ENCODE data around the gene POU2F3.

POU2F3 gene

GRCh38 chr11:120212259-120212878 lies 27.6 kb upstream of the POU2F3 start:
- Histone ChIP-seq H3K9ac (ENCODE audit: low read depth, low read length) (no peak overlapping the region), H3K4me1 (ENCODE audit: control insufficient read depth, insufficient read depth, low read length) (peaks cover 7% of the 10 kb centered on the region), H3K27me3 (ENCODE audit: control insufficient read depth, insufficient read depth, low read length) (peaks cover 92% of the 10 kb centered on the region)

GRCh38 chr11:120212926-120213325 lies 27.0 kb upstream of the POU2F3 start:
- no peak overlapping the region for H3K9ac ChIP-seq (ENCODE audit: low read depth, low read length)
- peaks cover 92% of the 10 kb centered on the region for H3K27me3 ChIP-seq (ENCODE audit: control insufficient read depth, insufficient read depth, low read length)
- H3K4me3 ChIP-seq (ENCODE audit: low read depth, low read length), result peak overlapping the region; percentile 20
- H3K36me3 ChIP-seq (ENCODE audit: control insufficient read depth, insufficient read depth, low read length), result no peaks in the 10 kb centered on the region
- H3K9me3 ChIP-seq (ENCODE audit: control insufficient read depth, insufficient read depth, low read length), result no peaks in the 10 kb centered on the region
- H3K4me1 ChIP-seq (ENCODE audit: control insufficient read depth, insufficient read depth, low read length), result peaks cover 7% of the 10 kb centered on the region

More at GRCh38 chr11:120212259-120212878, 27.6 kb upstream of the POU2F3 start:
- Histone ChIP-seq H3K9me3 (ENCODE audit: control insufficient read depth, insufficient read depth, low read length) (no peaks in the 10 kb centered on the region), H3K4me3 (ENCODE audit: low read depth, low read length) (no peak overlapping the region), H3K36me3 (ENCODE audit: control insufficient read depth, insufficient read depth, low read length) (no peaks in the 10 kb centered on the region)

GRCh38 chr11:120214581-120214980 lies 25.4 kb upstream of the POU2F3 start:
- H3K9me3 ChIP-seq (ENCODE audit: control insufficient read depth, insufficient read depth, low read length), result no peaks in the 10 kb centered on the region
- peaks cover 7% of the 10 kb centered on the region for H3K4me1 ChIP-seq (ENCODE audit: control insufficient read depth, insufficient read depth, low read length)
- H3K9ac ChIP-seq (ENCODE audit: low read depth, low read length), result no peak overlapping the region
- peak overlapping the region; percentile 26 for H3K4me3 ChIP-seq (ENCODE audit: low read depth, low read length)
- H3K27me3 ChIP-seq (ENCODE audit: control insufficient read depth, insufficient read depth, low read length), result peaks cover 88% of the 10 kb centered on the region
- no peaks in the 10 kb centered on the region for H3K36me3 ChIP-seq (ENCODE audit: control insufficient read depth, insufficient read depth, low read length)

GRCh38 chr11:120215634-120216033 lies 24.3 kb upstream of the POU2F3 start:
- peaks cover 6% of the 10 kb centered on the region for H3K4me1 ChIP-seq (ENCODE audit: control insufficient read depth, insufficient read depth, low read length)
- H3K9me3 ChIP-seq (ENCODE audit: control insufficient read depth, insufficient read depth, low read length), result no peaks in the 10 kb centered on the region
- no peak overlapping the region for H3K4me3 ChIP-seq (ENCODE audit: low read depth, low read length)
- H3K9ac ChIP-seq (ENCODE audit: low read depth, low read length), result no peak overlapping the region
- H3K27me3 ChIP-seq (ENCODE audit: control insufficient read depth, insufficient read depth, low read length), result peaks cover 90% of the 10 kb centered on the region
- H3K36me3 ChIP-seq (ENCODE audit: control insufficient read depth, insufficient read depth, low read length), result no peaks in the 10 kb centered on the region

GRCh38 chr11:120216426-120217102 lies 23.4 kb upstream of the POU2F3 start:
- Histone ChIP-seq H3K36me3 (ENCODE audit: control insufficient read depth, insufficient read depth, low read length) (no peaks in the 10 kb centered on the region), H3K4me3 (ENCODE audit: low read depth, low read length) (no peak overlapping the region), H3K4me1 (ENCODE audit: control insufficient read depth, insufficient read depth, low read length) (peaks cover 6% of the 10 kb centered on the region), H3K9me3 (ENCODE audit: control insufficient read depth, insufficient read depth, low read length) (no peaks in the 10 kb centered on the region), H3K27me3 (ENCODE audit: control insufficient read depth, insufficient read depth, low read length) (peaks cover 93% of the 10 kb centered on the region), H3K9ac (ENCODE audit: low read depth, low read length) (no peak overlapping the region)

GRCh38 chr11:120217526-120217925 lies 22.4 kb upstream of the POU2F3 start:
- Histone ChIP-seq H3K9ac (ENCODE audit: low read depth, low read length) (no peak overlapping the region), H3K27me3 (ENCODE audit: control insufficient read depth, insufficient read depth, low read length) (peaks cover 87% of the 10 kb centered on the region), H3K4me3 (ENCODE audit: low read depth, low read length) (no peak overlapping the region), H3K36me3 (ENCODE audit: control insufficient read depth, insufficient read depth, low read length) (no peaks in the 10 kb centered on the region), H3K9me3 (ENCODE audit: control insufficient read depth, insufficient read depth, low read length) (no peaks in the 10 kb centered on the region), H3K4me1 (ENCODE audit: control insufficient read depth, insufficient read depth, low read length) (peaks cover 4% of the 10 kb centered on the region)

GRCh38 chr11:120217941-120218694 lies 21.8 kb upstream of the POU2F3 start:
- H3K27me3 ChIP-seq (ENCODE audit: control insufficient read depth, insufficient read depth, low read length), result peaks cover 85% of the 10 kb centered on the region
- no peak overlapping the region for H3K4me3 ChIP-seq (ENCODE audit: low read depth, low read length)
- no peaks in the 10 kb centered on the region for H3K9me3 ChIP-seq (ENCODE audit: control insufficient read depth, insufficient read depth, low read length)
- no peaks in the 10 kb centered on the region for H3K36me3 ChIP-seq (ENCODE audit: control insufficient read depth, insufficient read depth, low read length)
- no peak overlapping the region for H3K9ac ChIP-seq (ENCODE audit: low read depth, low read length)
- H3K4me1 ChIP-seq (ENCODE audit: control insufficient read depth, insufficient read depth, low read length), result peaks cover 4% of the 10 kb centered on the region

- H3K27me3 ChIP-seq (ENCODE audit: control insufficient read depth, insufficient read depth, low read length), result peaks cover 84% of the 10 kb centered on the region
- H3K9me3 ChIP-seq (ENCODE audit: control insufficient read depth, insufficient read depth, low read length), result no peaks in the 10 kb centered on the region
- no peaks in the 10 kb centered on the region for H3K36me3 ChIP-seq (ENCODE audit: control insufficient read depth, insufficient read depth, low read length)
- no peak overlapping the region for H3K9ac ChIP-seq (ENCODE audit: low read depth, low read length)
- no peaks in the 10 kb centered on the region for H3K4me1 ChIP-seq (ENCODE audit: control insufficient read depth, insufficient read depth, low read length)
- H3K4me3 ChIP-seq (ENCODE audit: low read depth, low read length), result no peak overlapping the region
These were observed 21.3 kb upstream of the POU2F3 start for GRCh38 chr11:120218695-120219033.

GRCh38 chr11:120219232-120219937 lies 20.6 kb upstream of the POU2F3 start:
- Histone ChIP-seq H3K9me3 (ENCODE audit: control insufficient read depth, insufficient read depth, low read length) (no peaks in the 10 kb centered on the region), H3K4me3 (ENCODE audit: low read depth, low read length) (no peak overlapping the region), H3K27me3 (ENCODE audit: control insufficient read depth, insufficient read depth, low read length) (peaks cover 81% of the 10 kb centered on the region), H3K36me3 (ENCODE audit: control insufficient read depth, insufficient read depth, low read length) (no peaks in the 10 kb centered on the region), H3K9ac (ENCODE audit: low read depth, low read length) (no peak overlapping the region), H3K4me1 (ENCODE audit: control insufficient read depth, insufficient read depth, low read length) (no peaks in the 10 kb centered on the region)

- Histone ChIP-seq H3K9ac (ENCODE audit: low read depth, low read length) (no peak overlapping the region), H3K4me1 (ENCODE audit: control insufficient read depth, insufficient read depth, low read length) (no peaks in the 10 kb centered on the region), H3K9me3 (ENCODE audit: control insufficient read depth, insufficient read depth, low read length) (no peaks in the 10 kb centered on the region), H3K27me3 (ENCODE audit: control insufficient read depth, insufficient read depth, low read length) (peaks cover 73% of the 10 kb centered on the region), H3K4me3 (ENCODE audit: low read depth, low read length) (no peak overlapping the region), H3K36me3 (ENCODE audit: control insufficient read depth, insufficient read depth, low read length) (no peaks in the 10 kb centered on the region)
These were observed 19.8 kb upstream of the POU2F3 start for GRCh38 chr11:120219938-120220746.

GRCh38 chr11:120220747-120221037 lies 19.2 kb upstream of the POU2F3 start:
- Histone ChIP-seq H3K9me3 (ENCODE audit: control insufficient read depth, insufficient read depth, low read length) (no peaks in the 10 kb centered on the region), H3K36me3 (ENCODE audit: control insufficient read depth, insufficient read depth, low read length) (no peaks in the 10 kb centered on the region), H3K27me3 (ENCODE audit: control insufficient read depth, insufficient read depth, low read length) (peaks cover 68% of the 10 kb centered on the region), H3K9ac (ENCODE audit: low read depth, low read length) (no peak overlapping the region), H3K4me1 (ENCODE audit: control insufficient read depth, insufficient read depth, low read length) (no peaks in the 10 kb centered on the region), H3K4me3 (ENCODE audit: low read depth, low read length) (no peak overlapping the region)
